IMR-90 (cell line): ENCODE measurements around the gene KRTAP5-1. TPM values are rescaled to one million over a fixed set of nuclear protein-coding genes. Genes with fewer than 3 reads are reported as not detected.

Experiments
- ATAC-seq: fragments of 200-7000 bp; cut with Tn5 transposase; 2 replicates; pipeline ENCODE4 v1.9.1; 2020; ENCODE audit warnings: low read depth, mild to moderate bottlenecking, moderate library complexity
- BruUV-seq: library from RNA; stranded (reverse); fragments of 400-500 nt; replicated peaks from 2 replicates; lab custom pipeline; 2021; lab: Mats Ljungman, UMichigan
- CTCF ChIA-PET: fragments of 300-600 bp; formaldehyde crosslinking; extraction: SDS; loops from one replicate; lab custom pipeline; 2021; ENCODE audit warnings: antibody characterized with exemption; lab: Yijun Ruan, JAX
- POLR2A ChIA-PET: fragments of 300-600 bp; sonication (Branson Sonifier 250); formaldehyde crosslinking; loops from one replicate; lab custom pipeline; 2022; ENCODE audit warnings: antibody characterized with exemption; ENCODE audit not compliant: unreplicated experiment; lab: Charles Lee
- DNase-seq: peaks from one replicate; pipeline ENCODE4 v3.0.0; 2013
- H2AFZ ChIP-seq: replicated peaks from 2 replicates; pipeline ENCODE3; 2013; ENCODE audit warnings: low read length, mild to moderate bottlenecking; ENCODE audit not compliant: poor library complexity
- H2AK5ac ChIP-seq: 2 replicates; pipeline ENCODE4 v1.6.1; 2013; ENCODE audit warnings: low read depth, low read length, inconsistent platforms
- H2AK9ac ChIP-seq: replicated peaks from 2 replicates; pipeline ENCODE3; 2013; ENCODE audit warnings: mild to moderate bottlenecking, low read depth, low read length, moderate library complexity; ENCODE audit not compliant: poor library complexity
- H2BK120ac ChIP-seq: 2 replicates; pipeline ENCODE4 v1.6.1; 2013; ENCODE audit warnings: low read depth, low read length, inconsistent platforms
- H2BK15ac ChIP-seq: 3 replicates; pipeline ENCODE4 v1.6.1; 2013; ENCODE audit warnings: low read depth, low read length, inconsistent platforms
- H2BK20ac ChIP-seq: 2 replicates; pipeline ENCODE4 v1.6.1; 2013; ENCODE audit warnings: low read depth, mild to moderate bottlenecking, inconsistent platforms, low read length, moderate library complexity
- H2BK5ac ChIP-seq: 2 replicates; pipeline ENCODE4 v1.6.1; 2013; ENCODE audit warnings: mild to moderate bottlenecking, low read depth, low read length, inconsistent platforms; ENCODE audit not compliant: poor library complexity, severe bottlenecking
- H3K14ac ChIP-seq: replicated peaks from 2 replicates; pipeline ENCODE4 v1.6.1; 2013; ENCODE audit warnings: low read depth, low read length, inconsistent platforms
- H3K18ac ChIP-seq: 2 replicates; pipeline ENCODE4 v1.6.1; 2013; ENCODE audit warnings: low read depth, low read length, control low read depth
- H3K23ac ChIP-seq: 2 replicates; pipeline ENCODE4 v1.6.1; 2013; ENCODE audit warnings: low read depth, low read length, inconsistent platforms
- H3K27ac ChIP-seq: 2 replicates; pipeline ENCODE4 v1.5.1; 2013; ENCODE audit warnings: mild to moderate bottlenecking, control low read depth, low read length; ENCODE audit not compliant: insufficient read depth
- H3K27me3 ChIP-seq: 2 replicates; pipeline ENCODE4 v1.6.1; 2013; ENCODE audit warnings: low read length; ENCODE audit not compliant: control insufficient read depth, insufficient read depth
- H3K36me3 ChIP-seq: 2 replicates; pipeline ENCODE4 v1.6.1; 2013; ENCODE audit warnings: low read length, mixed read lengths; ENCODE audit not compliant: control insufficient read depth, insufficient read depth
- H3K4ac ChIP-seq: 2 replicates; pipeline ENCODE4 v1.6.1; 2013; ENCODE audit warnings: low read depth, low read length, inconsistent platforms
- H3K4me1 ChIP-seq: 2 replicates; pipeline ENCODE4 v1.6.1; 2013; ENCODE audit warnings: low read length, mixed read lengths; ENCODE audit not compliant: control insufficient read depth, insufficient read depth
- H3K4me2 ChIP-seq: 2 replicates; pipeline ENCODE4 v1.6.1; 2013; ENCODE audit warnings: low read depth, mild to moderate bottlenecking, control low read depth, low read length, moderate library complexity
- H3K4me3 ChIP-seq: 2 replicates; pipeline ENCODE4 v1.5.1; 2013; ENCODE audit warnings: low read depth, mild to moderate bottlenecking, control low read depth, low read length, moderate library complexity; ENCODE audit not compliant: insufficient read depth
- H3K56ac ChIP-seq: 2 replicates; pipeline ENCODE4 v1.6.1; 2013; ENCODE audit warnings: low read length, inconsistent platforms; ENCODE audit not compliant: insufficient read depth; ENCODE audit errors: extremely low read depth
- H3K79me1 ChIP-seq, 2 experiments: 2 replicates each; pipeline ENCODE4 v1.6.1; 2013; ENCODE audit warnings: low read length in 2 of 2, inconsistent platforms in 1 of 2, low read depth in 1 of 2
- H3K9ac ChIP-seq: 2 replicates; pipeline ENCODE4 v1.6.1; 2013; ENCODE audit warnings: low read depth, low read length, control low read depth
- H3K9me1 ChIP-seq: 2 replicates; pipeline ENCODE4 v1.6.1; 2013; ENCODE audit warnings: low read length, inconsistent platforms; ENCODE audit not compliant: insufficient read depth
- H3K9me3 ChIP-seq: 2 replicates; pipeline ENCODE4 v1.6.1; 2013; ENCODE audit warnings: low read length; ENCODE audit not compliant: control insufficient read depth, insufficient read depth
- H4K20me1 ChIP-seq: 2 replicates; pipeline ENCODE4 v1.6.1; 2013; ENCODE audit warnings: low read length, inconsistent platforms; ENCODE audit not compliant: insufficient read depth
- H4K5ac ChIP-seq: 2 replicates; pipeline ENCODE4 v1.6.1; 2013; ENCODE audit warnings: mild to moderate bottlenecking, low read depth, low read length, control low read depth
- H4K8ac ChIP-seq, 2 experiments: 2 replicates each; pipeline ENCODE4 v1.6.1; 2013; ENCODE audit warnings: low read depth in 2 of 2, low read length in 2 of 2, control low read depth in 1 of 2, inconsistent platforms in 1 of 2
- H4K91ac ChIP-seq: 2 replicates; pipeline ENCODE4 v1.6.1; 2013; ENCODE audit warnings: low read depth, low read length, inconsistent platforms; ENCODE audit not compliant: insufficient read depth
- BHLHE40 ChIP-seq: fragments of 150-350 bp; IDR thresholded peaks from 2 replicates; pipeline ENCODE4 v1.6.1; 2016; ENCODE audit warnings: mild to moderate bottlenecking, low read depth, low read length
- MAZ ChIP-seq: IDR thresholded peaks from 2 replicates; pipeline ENCODE4 v1.6.1; 2012; ENCODE audit warnings: low read depth, mild to moderate bottlenecking, low read length, improper control_type of control experiment, moderate library complexity, borderline replicate concordance
- RFX5 ChIP-seq: IDR thresholded peaks from 2 replicates; pipeline ENCODE4 v1.8.0; 2012; ENCODE audit warnings: low read depth, mild to moderate bottlenecking, low read length, moderate library complexity
- USF2 ChIP-seq: fragments of 150-350 bp; IDR thresholded peaks from 2 replicates; pipeline ENCODE4 v1.6.1; 2017; ENCODE audit warnings: mild to moderate bottlenecking, antibody characterized with exemption, low read length, low read depth
- WGBS, 2 experiments: methylation state at CpG; one replicate each; pipeline versions ENCODE4 v1.1.5 to v1.1.7; 2013; ENCODE audit warnings: missing lambda C conversion rate in 2 of 2; ENCODE audit not compliant: insufficient read length in 1 of 2; ENCODE audit errors: extremely low coverage in 2 of 2; 5-methylcytosine and 5-hydroxymethylcytosine counted together
- dilution Hi-C: fragments of 300-500 bp; cut with HindIII; formaldehyde crosslinking; loops from one replicate; pipeline ENCODE4 v1.14.3; 2018; ENCODE audit warnings: low sequenced_read_pairs; ENCODE audit not compliant: unreplicated experiment
- in situ Hi-C: fragments of 300-500 bp; cut with MboI; formaldehyde crosslinking; loops from 3 replicates; pipeline ENCODE4 v1.14.3; 2019; ENCODE audit warnings: low sequenced_read_pairs, inconsistent platforms, mixed read lengths
- intact Hi-C: fragments of 100-400 bp; cut with micrococcal nuclease; formaldehyde crosslinking; loops from 2 replicates; pipeline ENCODE4 v1.10.0; 2022
- polyA plus RNA-seq, 3 experiments: library from polyadenylated mRNA; depleted of rRNA; stranded (reverse); fragments of >200 nt; gene quantifications; 2 replicates each; pipeline ENCODE4 v1.2.3, GENCODE V29; 2012; ENCODE audit warnings: low replicate concordance in 1 of 3
- total RNA-seq: library from RNA; depleted of rRNA; stranded (reverse); fragments of >200 nt; gene quantifications from 2 replicates; pipeline ENCODE4 v1.2.3, GENCODE V29; 2012
- TF ChIP-seq, protein P1 (sequence below): fragments of 150-350 bp; IDR thresholded peaks from 2 replicates; pipeline ENCODE4 v1.6.1; 2016; ENCODE audit warnings: low read depth, mild to moderate bottlenecking, low read length, moderate library complexity, borderline replicate concordance

Gene KRTAP5-1
- total and polyA plus RNA-seq, 2 of the 4 experiments (the other 2 are of a cell fraction), result not detected

- H2BK15ac ChIP-seq, result no peak overlapping the region
- no peak overlapping the region for H3K4me2 ChIP-seq
- H4K5ac ChIP-seq, result no peak overlapping the region
- H2BK5ac ChIP-seq, result no peak overlapping the region
- H2AK9ac ChIP-seq, result no peak overlapping the region
- 86% methylated on average over 6 of the region's 16 CpGs; no CpG with 5 or more reads in 1 of the 2 experiments for WGBS, 2 experiments
- H3K4ac ChIP-seq, result no peak overlapping the region
- peaks cover 4% of the 10 kb centered on the region for H3K9me3 ChIP-seq
- BruUV-seq, result no TSS peak
- H3K18ac ChIP-seq, result no peak overlapping the region
- TF ChIP-seq BHLHE40 (no peak), MAZ (no peak), USF2 (no peak), RFX5 (no peak)
- TF ChIP-seq, protein P1, sequence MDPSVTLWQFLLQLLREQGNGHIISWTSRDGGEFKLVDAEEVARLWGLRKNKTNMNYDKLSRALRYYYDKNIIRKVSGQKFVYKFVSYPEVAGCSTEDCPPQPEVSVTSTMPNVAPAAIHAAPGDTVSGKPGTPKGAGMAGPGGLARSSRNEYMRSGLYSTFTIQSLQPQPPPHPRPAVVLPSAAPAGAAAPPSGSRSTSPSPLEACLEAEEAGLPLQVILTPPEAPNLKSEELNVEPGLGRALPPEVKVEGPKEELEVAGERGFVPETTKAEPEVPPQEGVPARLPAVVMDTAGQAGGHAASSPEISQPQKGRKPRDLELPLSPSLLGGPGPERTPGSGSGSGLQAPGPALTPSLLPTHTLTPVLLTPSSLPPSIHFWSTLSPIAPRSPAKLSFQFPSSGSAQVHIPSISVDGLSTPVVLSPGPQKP, result no peak
- no peak overlapping the region for H2AK5ac ChIP-seq
- peaks cover 56% of the 10 kb centered on the region for H4K20me1 ChIP-seq
- H3K56ac ChIP-seq, result no peak overlapping the region
- no peak overlapping the region for H2AFZ ChIP-seq
- peaks cover 26 to 60% of the 10 kb centered on the region in 2 experiments for H3K79me1 ChIP-seq
- H4K91ac ChIP-seq, result no peak overlapping the region
- in situ Hi-C loops (no loop called here), dilution Hi-C loops (no loop called here), intact Hi-C loops (no loop called here)
- H3K14ac ChIP-seq, result no peak overlapping the region
- peaks cover 22% of the 10 kb centered on the region for H3K27me3 ChIP-seq
- H3K9me1 ChIP-seq, result peaks cover 12% of the 10 kb centered on the region
- ATAC-seq (no peak), DNase-seq (no peak)
- H2BK20ac ChIP-seq, result no peak overlapping the region
- H2BK120ac ChIP-seq, result no peak overlapping the region
- no peak overlapping the region for H3K23ac ChIP-seq
- peaks cover 3% of the 10 kb centered on the region; the same call in 1 of the 2 replicates for H3K4me1 ChIP-seq
- H3K27ac ChIP-seq, result no peak overlapping the region
- no peak overlapping the region for H4K8ac ChIP-seq
- POLR2A ChIA-PET, result no interaction called here
- H3K36me3 ChIP-seq, result peaks cover 9% of the 10 kb centered on the region
- H3K9ac ChIP-seq, result no peak overlapping the region
- CTCF ChIA-PET, result no interaction called here
- no peak overlapping the region for H3K4me3 ChIP-seq
Measured at GRCh38 chr11:1536065-1536843, 48.8 kb downstream of the KRTAP5-1 start.
